PFSK-1 (cell line): ENCODE measurements around the gene ZNF777.

Source experiments
- FOXP2 ChIP-seq: optimal IDR thresholded peaks from 2 replicates; pipeline ENCODE3; 2011; ENCODE audit warnings: borderline replicate concordance, control low read depth, inconsistent platforms; ENCODE audit not compliant: insufficient read depth; ENCODE audit errors: extremely low read length, extremely low read depth
- POLR2AphosphoS5 ChIP-seq: IDR thresholded peaks from 2 replicates; pipeline ENCODE4 v1.6.1; 2012; ENCODE audit warnings: low read depth, mild to moderate bottlenecking, control low read depth, low read length, moderate library complexity
- SIN3A ChIP-seq: IDR thresholded peaks from 2 replicates; pipeline ENCODE4 v1.6.1; 2012; ENCODE audit warnings: mild to moderate bottlenecking, low read length, moderate library complexity, borderline replicate concordance; ENCODE audit not compliant: insufficient read depth
- TAF1 ChIP-seq: IDR thresholded peaks from 2 replicates; pipeline ENCODE4 v1.6.1; 2012; ENCODE audit warnings: low read length, control low read depth, borderline replicate concordance; ENCODE audit not compliant: insufficient read depth
- TF ChIP-seq, protein P1 (sequence below), 2 experiments: IDR thresholded peaks; 2 replicates each; pipeline versions ENCODE4 v1.6.1 to v1.8.0; 2011 to 2012; ENCODE audit warnings: low read depth in 2 of 2, low read length in 2 of 2, control low read depth in 1 of 2, inconsistent platforms in 1 of 2, mild to moderate bottlenecking in 1 of 2, moderate library complexity in 1 of 2; ENCODE audit not compliant: insufficient read depth in 1 of 2

ZNF777 gene

DNA sequence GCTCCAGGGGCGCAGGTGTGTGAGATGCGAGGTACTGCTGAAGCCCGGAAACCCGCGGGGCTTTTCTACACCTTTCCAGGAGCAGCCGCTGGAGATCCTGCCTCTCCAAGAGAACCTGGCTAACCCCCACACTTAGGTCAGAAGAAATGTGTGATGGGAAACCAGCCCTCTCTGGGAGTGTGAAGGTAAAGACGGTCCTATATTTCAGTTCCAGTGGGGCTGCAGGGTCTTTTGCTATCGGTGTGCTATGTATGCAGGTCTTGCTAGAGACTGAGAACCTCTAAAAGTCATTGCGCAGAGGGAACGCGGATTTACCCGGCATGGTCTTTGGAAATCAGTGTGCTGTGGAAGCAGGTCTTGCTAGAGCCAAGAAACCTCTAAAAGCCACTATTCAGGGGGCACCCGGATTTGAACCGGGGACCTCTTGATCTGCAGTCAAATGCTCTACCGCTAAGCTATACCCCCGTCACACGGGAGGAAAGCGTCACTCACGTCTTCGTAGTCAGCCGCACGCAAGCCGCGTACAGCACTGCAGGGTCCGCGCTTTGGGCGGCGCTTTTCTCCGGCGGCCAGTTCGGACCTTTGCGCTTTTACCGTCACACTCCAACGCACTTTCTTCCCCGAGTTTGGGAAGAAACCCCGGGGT is 46.0 kb downstream of the ZNF777 start:
- TF ChIP-seq FOXP2 (no peak), SIN3A (no peak), POLR2AphosphoS5 (no peak)

DNA sequence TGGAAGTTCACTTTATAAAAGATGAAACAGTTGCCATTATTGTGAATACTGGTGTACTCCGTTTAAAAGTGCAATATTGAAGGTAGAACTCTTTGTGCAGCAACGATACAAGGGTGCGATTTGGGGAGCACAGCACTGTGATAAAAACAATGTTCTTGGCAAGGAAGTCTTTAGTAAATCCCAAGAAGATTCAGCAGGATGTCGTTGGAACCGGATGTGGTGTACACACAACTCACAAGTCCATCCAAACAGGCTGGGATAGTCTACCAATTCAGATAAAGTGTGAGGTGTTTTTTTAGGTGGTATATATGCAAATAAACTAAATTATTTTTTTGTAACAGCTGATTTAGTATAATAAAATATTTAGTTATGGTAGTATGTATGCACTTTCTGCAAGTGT is 46.7 kb downstream of the ZNF777 start:
- TF ChIP-seq, protein P1, sequence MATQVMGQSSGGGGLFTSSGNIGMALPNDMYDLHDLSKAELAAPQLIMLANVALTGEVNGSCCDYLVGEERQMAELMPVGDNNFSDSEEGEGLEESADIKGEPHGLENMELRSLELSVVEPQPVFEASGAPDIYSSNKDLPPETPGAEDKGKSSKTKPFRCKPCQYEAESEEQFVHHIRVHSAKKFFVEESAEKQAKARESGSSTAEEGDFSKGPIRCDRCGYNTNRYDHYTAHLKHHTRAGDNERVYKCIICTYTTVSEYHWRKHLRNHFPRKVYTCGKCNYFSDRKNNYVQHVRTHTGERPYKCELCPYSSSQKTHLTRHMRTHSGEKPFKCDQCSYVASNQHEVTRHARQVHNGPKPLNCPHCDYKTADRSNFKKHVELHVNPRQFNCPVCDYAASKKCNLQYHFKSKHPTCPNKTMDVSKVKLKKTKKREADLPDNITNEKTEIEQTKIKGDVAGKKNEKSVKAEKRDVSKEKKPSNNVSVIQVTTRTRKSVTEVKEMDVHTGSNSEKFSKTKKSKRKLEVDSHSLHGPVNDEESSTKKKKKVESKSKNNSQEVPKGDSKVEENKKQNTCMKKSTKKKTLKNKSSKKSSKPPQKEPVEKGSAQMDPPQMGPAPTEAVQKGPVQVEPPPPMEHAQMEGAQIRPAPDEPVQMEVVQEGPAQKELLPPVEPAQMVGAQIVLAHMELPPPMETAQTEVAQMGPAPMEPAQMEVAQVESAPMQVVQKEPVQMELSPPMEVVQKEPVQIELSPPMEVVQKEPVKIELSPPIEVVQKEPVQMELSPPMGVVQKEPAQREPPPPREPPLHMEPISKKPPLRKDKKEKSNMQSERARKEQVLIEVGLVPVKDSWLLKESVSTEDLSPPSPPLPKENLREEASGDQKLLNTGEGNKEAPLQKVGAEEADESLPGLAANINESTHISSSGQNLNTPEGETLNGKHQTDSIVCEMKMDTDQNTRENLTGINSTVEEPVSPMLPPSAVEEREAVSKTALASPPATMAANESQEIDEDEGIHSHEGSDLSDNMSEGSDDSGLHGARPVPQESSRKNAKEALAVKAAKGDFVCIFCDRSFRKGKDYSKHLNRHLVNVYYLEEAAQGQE (IDR thresholded peaks at IDR 0.05; ENCODE audit: insufficient read depth in 1 of 2, low read depth in 2 of 2, low read length in 2 of 2) = no peak
- TF ChIP-seq FOXP2 (no peak), POLR2AphosphoS5 (no peak), TAF1 (no peak), SIN3A (no peak)

DNA sequence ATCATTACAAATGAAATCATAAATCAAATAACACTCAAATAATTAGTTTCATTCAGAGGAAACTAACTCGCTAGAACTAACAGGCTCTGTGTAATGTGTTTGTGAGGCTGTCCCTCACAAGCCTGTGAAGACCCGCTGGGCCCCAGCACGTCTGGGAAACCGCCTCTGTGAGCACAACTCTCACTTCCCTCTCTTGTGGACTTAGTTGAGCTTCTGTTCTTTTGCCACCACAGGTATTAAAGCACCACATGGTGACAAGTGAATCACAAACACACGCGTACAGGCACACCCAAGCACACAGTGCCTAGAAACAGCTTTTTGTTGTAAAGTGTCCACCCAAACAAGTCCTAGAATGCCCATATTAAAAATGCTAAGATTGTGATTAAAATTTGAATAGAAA is 51.0 kb downstream of the ZNF777 start:
- no peak for TF ChIP-seq TAF1
- TF ChIP-seq SIN3A = no peak
- TF ChIP-seq POLR2AphosphoS5 = no peak
- TF ChIP-seq FOXP2 = no peak
- TF ChIP-seq, protein P1 (IDR thresholded peaks at IDR 0.05; ENCODE audit: insufficient read depth in 1 of 2, low read depth in 2 of 2, low read length in 2 of 2) = no peak

DNA sequence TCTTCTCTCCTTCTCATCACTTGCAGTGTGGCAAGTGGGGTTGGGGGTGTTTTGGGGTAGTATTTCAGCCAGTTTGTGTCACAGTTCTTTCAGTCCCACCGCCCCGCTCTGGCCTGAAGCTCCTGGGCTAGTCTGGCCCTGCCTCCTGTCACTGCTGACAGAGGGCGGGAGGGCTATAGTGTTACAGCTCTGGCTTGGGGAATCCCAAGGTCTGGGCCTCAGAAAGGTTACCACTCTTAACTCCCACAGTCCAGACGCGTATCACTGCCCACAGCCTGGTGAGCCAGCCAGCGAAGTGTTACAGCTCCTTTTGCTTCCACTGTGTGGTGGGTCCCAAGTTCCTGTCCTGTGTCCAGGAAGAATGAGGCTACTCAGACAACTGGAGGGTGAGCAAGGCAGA is 56.0 kb downstream of the ZNF777 start:
- TF ChIP-seq FOXP2 (no peak), TAF1 (no peak), POLR2AphosphoS5 (no peak), SIN3A (no peak)
- TF ChIP-seq, protein P1 (IDR thresholded peaks at IDR 0.05; ENCODE audit: insufficient read depth in 1 of 2, low read depth in 2 of 2, low read length in 2 of 2) = no peak

DNA sequence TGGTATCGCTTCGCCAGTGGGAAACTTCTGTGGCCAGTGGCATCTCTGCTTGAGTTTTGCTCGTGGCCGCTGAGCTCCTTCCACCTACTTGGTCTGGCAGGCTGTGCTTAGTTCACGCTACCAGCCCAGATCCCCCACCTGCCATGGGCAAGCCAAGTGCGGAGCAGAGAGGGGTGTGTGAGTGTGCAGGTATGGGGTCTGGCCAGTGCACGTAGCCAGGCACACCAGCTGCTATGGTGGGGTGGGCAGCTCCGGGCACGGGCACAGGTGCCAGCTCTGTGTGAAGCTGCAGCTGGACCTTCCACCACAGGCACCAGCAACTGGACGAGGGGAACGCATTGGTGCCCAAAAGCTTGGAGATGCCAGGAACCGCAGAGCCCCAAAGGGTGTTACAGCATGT is 56.5 kb downstream of the ZNF777 start:
- TF ChIP-seq, protein P1 (IDR thresholded peaks at IDR 0.05; ENCODE audit: insufficient read depth in 1 of 2, low read depth in 2 of 2, low read length in 2 of 2) = no peak
- TF ChIP-seq SIN3A (no peak), POLR2AphosphoS5 (no peak), FOXP2 (no peak), TAF1 (no peak)
